Measurements from ENCODE around the gene PALB2.

Gene PALB2

DNA sequence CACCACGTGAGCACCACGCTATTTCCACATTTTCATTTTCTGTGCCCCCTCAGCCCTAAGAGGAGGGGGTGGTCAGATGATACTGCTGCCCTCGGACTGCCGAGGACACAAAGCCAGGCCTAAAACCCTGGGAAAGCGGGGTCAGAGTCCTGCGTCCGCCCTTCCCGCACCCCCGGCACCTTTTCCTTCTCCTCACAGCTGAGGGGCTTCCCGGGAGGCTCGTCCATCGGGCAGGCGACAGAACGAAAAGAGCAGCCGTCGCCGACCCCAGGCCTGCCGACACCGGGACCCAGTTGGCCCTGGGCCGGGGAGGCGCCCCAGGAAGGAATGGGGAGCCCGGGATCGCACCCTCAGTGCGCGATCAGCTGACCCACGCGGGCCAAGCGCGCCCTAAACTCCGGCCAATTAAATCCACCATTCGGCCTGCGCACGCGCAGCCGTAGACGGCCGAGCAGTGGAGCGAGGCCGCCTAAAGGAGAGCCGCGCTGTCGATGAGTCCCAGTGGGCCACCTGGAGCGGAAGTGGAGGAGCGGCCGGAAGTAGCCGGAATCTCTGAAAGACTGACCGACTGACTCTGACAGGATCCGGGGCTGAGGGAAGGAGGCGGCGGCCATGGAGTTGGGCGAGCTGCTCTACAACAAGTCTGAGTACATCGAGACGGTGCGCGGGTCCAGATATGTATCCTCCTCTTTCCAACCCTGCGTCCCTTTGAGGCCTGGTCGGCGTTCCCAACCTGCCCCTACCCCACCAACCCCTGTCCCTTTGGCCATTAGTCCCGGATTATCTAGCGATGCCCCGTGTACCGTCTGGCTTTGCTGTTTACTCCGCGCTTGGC, at the start of gene PALB2, which contains the start of gene DCTN5:
PALB2 (minus strand) TSS at position 380 of the 835 bp plus-strand sequence; CDS start at position 227, 153 bp downstream.
DCTN5 (plus strand) TSS at position 536 of the 835 bp plus-strand sequence; CDS start at position 613, 77 bp downstream.
- peak; percentile 80 for DNase-seq

DNA sequence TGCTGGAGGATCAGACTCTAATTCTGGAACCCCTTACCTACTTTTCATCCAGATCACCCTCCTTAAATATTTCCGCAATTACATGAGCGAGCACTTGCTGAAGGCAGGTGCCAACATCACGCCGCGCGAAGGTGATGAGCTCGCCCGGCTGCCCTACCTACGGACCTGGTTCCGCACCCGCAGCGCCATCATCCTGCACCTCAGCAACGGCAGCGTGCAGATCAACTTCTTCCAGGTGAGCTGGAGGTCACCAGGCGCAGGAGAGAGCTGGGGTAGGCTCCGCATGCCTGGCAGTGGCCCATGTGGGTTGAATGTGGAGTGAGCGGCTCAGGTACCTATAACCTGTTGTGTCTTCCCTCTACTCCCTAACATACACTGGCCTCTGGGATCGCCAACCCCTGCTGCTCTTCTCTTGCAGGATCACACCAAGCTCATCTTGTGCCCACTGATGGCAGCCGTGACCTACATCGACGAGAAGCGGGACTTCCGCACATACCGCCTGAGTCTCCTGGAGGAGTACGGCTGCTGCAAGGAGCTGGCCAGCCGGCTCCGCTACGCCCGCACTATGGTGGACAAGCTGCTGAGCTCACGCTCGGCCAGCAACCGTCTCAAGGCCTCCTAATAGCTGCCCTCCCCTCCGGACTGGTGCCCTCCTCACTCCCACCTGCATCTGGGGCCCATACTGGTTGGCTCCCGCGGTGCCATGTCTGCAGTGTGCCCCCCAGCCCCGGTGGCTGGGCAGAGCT, 48.5 kb upstream of the PALB2 start:
- no peak for DNase-seq

DNA sequence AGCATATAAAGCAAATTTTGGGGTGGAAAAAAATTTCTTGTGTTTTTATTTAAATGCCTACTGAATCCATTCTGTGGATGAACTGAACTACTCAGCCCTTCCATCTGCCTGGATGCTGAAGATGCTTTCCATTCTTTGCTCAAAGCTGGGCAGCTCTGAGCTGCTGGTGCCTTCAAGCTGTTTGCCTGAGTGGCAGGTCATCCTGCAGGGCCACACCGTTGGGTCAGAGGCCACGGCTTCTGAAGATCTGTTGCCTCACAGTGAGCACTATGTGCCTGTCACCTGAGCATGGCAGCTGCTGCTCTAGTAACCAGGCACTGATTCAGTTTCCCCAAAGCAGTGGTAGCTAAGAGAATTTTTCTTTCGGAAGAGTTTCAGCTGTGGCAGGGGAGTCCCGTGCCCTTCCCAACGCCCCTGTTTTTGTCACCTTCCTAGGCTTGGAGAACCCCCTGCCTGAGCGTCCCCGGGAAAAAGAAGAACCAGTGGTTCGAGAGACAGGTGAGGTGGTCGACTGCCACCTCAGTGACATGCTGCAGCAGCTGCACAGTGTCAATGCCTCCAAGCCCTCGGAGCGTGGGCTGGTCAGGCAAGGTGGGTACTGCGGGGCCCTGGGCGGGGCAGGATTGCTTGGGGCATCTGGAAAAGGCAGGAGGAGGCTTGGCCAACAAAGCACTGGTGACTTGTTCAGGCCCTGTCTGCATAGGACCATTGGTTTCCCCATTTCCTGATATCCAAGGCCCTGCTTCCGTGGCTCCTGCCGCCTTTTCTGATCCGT, 46.1 kb upstream of the PALB2 start:
- no peak for DNase-seq

DNA sequence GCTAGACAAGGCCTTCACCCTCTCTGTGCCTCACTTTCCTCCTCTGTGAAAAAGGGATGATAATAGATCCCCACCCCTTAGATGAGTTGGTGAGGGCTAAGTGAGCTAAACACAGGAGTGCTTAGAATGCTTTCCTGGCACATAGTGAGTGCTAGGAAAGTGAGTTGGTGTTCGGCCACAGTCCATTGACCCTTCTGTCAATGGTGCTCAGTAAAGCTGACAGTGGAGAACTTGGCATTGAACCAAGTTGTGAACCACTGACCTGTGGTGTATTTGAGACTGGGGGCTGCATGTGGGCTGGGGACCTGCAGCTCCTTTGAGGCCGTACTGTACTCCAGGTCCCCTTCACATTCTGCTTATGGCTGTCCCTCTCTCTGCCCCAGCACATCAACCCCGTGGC, 42.4 kb upstream of the PALB2 start:
- no peak for DNase-seq

DNA sequence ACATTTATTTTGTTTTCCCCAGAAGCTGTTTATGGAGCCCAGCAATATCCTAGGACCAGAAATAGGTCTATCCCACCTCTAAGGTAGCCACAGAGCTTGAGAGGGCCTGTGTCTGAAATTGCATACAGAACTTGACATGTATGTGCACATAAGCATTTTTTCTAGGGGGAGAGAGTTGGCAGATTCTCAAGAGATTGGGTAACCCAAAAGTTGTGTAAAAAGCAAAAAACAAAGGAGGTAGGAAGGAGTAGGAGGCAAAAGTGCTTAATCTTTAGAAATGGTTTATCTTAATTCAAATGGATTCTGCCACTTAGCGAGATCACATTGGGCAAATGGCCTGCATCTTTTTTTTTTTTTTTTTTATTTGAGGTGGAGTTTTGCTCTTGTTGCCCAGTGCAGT, 41.1 kb upstream of the PALB2 start:
- no peak for DNase-seq

DNA sequence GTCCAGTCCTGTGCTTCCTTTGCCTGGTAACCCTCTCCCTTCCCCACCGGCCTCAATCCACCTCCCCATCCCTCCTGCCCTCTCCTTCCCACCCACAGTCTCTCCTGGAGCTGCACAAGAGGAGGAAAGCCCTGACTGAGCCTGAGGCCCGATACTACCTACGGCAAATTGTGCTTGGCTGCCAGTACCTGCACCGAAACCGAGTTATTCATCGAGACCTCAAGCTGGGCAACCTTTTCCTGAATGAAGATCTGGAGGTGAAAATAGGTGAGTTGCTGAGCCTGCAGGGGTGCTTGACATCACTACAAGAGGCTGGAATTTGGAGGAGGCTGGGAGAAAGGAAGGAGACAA, 38.9 kb upstream of the PALB2 start:
- DNase-seq = no peak

DNA sequence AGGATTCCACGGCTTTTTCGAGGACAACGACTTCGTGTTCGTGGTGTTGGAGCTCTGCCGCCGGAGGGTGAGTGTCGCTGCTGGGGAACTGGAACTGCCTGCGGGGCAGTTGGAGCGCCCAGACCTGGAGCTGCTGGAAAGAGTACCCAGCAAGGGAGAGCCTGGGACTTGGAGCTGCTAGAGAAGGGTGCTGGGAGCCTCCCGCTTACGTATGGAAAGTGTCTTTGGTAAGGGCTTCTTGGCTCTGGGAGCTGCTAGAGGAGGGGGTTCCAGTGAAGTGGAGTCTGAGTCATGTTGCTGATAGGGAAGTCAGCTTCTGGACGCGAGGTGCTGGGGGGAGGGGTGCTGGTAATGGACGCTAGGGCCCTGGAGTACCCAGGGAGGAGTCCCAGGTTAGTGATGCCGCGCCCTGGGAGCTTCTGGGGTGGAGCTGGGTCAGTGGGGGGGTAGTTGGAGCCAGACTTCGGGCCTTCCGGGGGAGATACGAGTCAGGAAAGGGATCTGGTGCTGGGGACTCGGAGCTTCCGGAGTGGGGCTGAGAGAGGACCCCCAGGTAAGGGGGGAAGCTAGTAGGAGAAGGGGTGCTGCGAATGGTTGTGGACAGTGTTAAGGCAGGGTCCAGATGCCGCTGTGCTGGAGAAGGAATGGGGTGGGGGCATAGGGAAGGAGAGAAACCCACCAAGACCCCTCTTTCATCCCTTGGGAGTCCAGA, 38.3 kb upstream of the PALB2 start:
- DNase-seq = no peak

DNA sequence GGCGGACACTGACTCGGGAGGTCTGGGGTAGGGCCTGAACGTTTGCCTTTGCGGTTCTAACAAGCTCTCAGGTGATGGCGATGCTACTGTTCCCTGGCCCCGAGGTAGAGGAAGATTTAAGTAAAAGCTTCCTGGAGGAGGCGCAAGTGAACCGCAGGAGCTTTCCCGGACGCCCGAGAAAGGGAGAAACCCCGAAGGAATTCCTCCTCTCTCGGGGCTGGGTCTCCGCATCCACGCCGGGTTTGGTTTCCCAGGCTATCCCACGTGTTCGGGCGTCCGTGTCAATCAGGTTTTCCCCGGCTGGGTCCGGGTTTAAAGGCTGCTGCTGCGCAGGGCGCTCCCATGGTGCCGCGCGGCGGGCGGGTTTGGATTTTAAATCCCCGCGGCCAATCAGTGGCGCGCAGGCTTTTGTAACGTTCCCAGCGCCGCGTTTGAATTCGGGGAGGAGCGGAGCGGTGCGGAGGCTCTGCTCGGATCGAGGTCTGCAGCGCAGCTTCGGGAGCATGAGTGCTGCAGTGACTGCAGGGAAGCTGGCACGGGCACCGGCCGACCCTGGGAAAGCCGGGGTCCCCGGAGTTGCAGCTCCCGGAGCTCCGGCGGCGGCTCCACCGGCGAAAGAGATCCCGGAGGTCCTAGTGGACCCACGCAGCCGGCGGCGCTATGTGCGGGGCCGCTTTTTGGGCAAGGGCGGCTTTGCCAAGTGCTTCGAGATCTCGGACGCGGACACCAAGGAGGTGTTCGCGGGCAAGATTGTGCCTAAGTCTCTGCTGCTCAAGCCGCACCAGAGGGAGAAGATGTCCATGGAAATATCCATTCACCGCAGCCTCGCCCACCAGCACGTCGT, 37.5 kb upstream of the PALB2 start, which contains the start of gene PLK1:
PLK1 (plus strand) TSS at position 460 of the 844 bp plus-strand sequence; CDS start at position 504, 44 bp downstream.
- DNase-seq = peak; percentile 63

DNA sequence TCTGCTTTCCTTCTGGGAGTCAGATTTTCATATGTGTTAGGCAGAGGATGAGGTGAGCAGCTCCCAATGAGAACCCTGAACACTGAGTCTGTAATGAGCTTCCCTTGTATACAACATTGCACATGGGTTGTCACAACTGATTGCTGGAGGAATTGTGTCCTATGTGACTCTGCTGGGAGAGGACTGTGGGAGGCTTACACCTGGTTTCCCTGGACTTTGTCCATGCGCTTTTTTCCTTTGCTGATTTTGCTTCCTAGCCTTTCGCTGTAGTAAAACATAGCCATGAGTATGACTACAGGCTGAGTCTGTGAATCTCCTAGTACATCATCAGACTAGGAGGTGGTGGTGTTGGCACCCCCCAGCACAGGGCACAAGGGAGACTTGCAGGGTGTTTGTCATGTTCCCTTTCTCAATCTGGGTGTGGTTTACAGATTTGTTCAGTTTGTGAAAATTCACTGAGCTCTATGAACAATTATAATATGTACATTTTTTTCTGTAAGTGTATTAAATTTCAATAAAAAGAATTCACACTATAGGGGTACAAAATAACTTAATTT, 35.9 kb upstream of the PALB2 start:
- DNase-seq = no peak

DNA sequence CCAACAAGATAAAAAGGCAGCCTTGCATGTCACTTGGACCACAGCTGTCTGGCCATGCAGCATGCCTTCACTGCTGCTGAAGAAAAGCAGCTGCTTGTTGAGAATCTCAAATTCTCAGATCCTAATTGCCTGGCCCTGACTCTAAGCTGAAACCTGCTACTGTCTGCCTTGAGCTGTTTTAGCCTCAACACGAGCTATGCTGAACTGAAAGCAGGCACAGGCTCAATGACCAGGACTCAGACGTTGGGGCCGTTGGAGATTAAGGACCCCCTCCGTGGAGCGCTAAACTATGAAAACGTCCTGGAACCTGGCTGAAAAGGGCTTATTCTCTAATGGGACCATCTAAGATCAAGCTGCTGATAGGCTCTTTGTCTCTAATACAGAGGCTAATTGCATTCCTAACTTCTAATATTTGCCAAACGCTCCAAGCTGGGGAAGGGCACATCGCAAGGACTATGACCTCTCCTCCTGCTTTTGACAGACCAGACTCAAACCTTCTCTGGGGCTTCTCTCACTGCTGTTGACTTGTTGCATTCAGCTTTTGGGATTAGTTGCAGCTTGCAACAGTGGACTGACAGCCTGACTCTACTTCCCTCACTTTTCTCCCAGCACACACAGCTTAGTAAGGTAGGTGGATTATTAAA, 33.0 kb upstream of the PALB2 start:
- no peak for DNase-seq

DNA sequence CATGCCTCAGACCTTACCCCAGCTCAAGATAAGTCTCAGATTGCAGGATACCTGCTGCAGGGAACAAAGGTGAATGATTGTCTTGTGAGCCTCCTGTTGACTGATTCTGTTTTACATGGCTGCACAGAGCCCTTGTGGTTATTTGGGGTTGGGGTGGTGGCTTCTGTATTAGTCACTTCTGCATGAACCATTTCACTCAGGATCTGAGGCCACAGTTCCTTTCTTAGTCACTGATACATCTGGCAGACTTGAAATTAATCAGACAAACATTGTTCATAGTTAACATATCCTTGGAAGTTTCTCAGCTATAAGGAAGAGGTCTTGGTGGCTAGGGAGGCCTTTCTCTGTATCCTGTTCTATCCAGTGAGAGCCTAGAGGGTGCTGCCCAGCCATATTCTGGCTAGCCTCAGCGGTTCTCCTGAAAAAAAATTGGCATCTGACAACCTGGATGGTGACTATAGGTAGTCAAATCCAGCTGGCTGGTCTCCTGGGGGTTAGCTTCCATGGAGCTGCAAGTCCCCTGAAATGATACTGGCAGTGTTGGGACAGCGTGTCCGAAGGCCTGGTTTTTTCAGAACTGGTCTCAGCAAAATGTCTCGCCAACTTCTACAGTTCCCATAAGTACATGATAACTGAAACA, 29.1 kb upstream of the PALB2 start:
- no peak for DNase-seq

DNA sequence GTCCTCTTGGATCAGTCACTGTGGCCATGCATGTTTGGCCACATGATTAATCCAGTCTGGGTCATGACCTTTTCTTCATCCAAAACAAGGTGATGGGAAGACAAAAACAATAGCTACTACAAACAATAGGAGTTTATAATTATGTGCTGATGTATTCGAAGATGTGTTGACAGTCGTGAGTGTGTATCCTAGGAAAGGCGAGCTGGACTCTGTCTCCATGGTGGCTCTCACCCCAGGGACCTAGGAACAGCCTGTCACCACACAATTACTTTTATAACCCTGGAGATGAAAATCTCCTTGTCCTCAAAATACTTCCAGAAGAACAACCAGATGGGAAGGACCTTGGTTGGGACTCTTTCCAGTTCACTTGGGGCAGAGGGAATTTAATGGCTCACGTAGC, 27.8 kb upstream of the PALB2 start:
- no peak for DNase-seq

DNA sequence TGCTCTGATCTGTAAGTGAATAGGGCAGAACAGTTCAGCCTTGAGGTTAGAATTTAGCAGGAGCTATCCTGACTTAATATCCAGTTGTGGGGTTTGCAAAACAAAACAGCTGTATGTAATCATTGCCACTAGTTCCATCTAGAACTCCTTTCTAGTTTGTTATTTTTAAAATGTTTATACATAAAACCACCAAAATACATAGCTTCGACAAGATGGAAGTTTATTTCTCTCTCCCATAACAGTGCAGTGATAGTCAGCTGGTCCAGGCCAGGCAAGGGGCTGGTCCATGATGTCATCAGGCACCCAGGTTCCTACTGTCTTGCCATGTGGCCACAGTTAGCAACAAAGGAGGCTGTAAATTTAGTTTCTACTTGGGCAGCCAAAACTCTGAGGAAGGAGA, 27.1 kb upstream of the PALB2 start:
- no peak for DNase-seq

DNA sequence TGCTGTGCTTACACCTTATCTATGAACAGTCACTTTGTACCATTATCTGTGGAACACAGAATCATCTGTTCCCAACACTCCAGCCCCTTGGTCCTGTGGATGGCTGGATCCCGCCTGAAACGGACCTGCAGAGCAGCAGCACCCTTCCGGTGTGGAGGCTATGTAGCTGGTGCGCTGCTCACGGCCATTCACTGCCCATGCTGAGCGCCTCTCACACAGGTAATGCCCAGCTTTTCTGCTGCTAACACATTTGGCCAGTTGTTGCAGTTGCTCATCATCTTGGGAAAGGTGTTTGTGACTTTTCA, 26.2 kb upstream of the PALB2 start:
- no peak for DNase-seq

DNA sequence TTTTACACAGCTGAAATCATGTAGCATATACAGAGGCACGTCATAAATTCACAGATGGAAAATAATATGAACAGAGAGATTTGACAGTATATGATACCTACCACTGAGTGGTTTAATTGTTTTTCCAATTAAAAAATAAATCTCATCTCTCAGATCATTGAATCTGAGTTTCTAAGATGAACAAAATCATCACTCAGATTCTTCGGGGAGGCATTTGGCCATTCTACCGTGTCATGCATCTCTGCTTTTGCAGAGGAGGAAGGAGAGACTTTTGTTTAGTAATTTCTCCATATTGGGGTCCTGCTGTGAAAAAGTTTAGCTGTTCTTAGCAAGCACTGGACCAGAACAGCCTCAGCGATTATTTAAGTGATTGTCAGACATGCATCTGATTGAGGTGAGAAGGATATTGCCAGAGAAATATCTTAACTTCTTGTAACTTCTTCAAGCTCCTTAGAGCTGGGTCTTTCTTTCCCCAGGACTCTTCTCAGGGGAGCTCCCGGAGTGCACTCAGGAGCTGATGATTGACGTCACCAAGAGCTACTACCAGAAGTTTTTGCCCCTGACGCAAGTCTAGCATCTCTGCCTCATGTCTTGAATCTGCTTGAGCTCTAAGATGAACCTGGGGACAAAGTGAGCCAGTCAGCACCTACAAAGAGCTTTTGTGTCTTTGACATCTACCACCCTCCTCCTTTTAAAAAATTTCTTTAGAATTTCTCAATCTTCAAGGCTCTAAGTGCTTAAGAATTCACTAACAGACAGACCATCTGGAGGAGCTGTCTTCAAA, 25.7 kb upstream of the PALB2 start:
- no peak for DNase-seq

DNA sequence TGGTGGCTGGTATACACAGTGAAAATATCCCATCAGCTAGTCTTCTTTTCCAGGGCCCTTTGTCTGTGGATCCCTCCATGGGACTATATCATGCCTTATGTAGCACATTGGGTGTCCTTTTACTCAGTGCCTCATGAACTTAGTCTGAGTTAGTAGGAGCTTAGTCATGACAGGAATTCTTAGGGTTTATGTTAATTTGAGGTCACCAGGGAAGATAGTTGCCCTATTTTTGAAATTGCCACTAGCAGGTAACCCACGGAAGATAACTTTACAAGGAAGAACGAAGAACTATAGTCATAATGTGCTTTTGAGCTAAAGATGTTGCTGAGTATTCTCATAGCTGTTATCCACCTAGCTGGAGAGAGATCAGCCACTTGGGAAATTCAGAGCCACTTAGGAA, 22.8 kb upstream of the PALB2 start:
- DNase-seq = no peak

DNA sequence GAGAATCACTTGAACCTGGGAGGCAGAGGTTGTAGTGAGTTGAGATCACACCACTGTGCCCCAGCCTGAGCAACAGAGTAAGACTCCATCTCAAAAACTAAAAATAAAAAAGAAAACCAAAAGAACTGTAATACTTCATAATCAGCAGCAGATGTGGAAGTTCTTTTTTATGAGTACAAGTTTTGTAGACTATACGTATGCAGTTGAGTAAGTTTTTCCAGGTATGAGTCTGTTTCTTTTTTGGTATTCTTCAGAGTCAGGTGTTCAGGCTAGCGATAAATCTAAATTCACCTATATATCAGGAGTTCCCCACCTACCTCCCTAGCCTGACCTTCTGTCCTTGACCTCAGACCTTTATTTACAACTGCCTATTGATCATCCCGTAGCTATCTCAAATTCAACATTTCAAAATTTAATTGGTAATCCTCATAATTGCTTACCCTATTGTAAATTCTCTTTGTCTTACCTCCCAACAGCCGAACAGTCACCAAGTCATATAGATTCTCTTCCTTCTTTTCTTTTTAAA, 10.9 kb upstream of the PALB2 start:
- no peak for DNase-seq

DNA sequence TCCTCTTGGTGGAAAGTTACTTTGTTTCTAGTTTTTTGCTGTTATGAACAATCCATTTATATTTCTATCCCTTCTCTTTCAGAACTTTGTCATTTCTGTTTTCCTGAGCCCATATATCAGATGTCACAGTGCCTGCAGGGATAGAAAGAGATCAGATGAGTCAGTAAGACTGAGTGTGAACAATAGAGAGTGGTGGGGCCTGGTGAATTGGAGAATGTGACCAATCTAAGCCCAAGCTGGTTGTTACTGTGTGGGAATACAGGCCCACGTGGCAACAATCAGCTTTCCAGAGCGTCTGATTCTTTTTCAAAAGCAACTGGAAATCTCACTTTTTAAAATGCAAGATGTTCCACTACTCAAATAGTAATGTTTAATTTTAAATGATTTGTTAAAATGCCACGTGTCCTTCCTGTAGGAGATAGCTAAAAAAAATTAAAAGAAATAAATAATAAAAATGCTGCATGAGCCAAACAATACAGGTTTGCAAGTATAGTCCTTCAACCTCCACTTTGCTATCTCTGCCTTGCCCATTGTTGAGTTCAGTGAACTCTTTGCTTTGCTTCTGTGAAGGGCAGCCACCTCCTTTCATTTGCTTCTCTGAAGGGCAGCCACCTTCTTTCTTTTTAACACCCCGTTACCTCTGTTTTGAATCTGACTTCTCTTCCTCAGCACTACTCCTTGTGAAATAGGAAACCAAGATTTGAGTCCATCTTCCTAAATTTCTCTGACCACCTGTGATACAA, 9.7 kb upstream of the PALB2 start:
- no peak for DNase-seq

Data from NCI-H1048 (cell line).